Activated CD4-positive, alpha-beta T cell treated with anti-CD3 and anti-CD28 coated beads for 48 hours (primary cell): ENCODE measurements around the gene GRID2.

Experiments
- DNase-seq: peaks from one replicate; pipeline ENCODE4 v3.0.0-alpha.2; 2020

Gene GRID2

GRCh38 chr4:92535599-92535998 lies 231.8 kb downstream of the GRID2 start:
- DNase-seq = no peak

GRCh38 chr4:92551616-92552015 lies 247.8 kb downstream of the GRID2 start:
- no peak for DNase-seq

GRCh38 chr4:92566269-92566668 lies 262.5 kb downstream of the GRID2 start:
- no peak for DNase-seq

GRCh38 chr4:92580816-92581215 lies 277.1 kb downstream of the GRID2 start:
- DNase-seq = no peak

GRCh38 chr4:92599044-92599443 lies 295.3 kb downstream of the GRID2 start:
- no peak for DNase-seq

GRCh38 chr4:92600638-92601037 lies 296.9 kb downstream of the GRID2 start:
- DNase-seq = no peak

GRCh38 chr4:92606227-92606626 lies 302.5 kb downstream of the GRID2 start:
- DNase-seq = no peak

- no peak for DNase-seq
Measured at GRCh38 chr4:92615049-92615448, 311.3 kb downstream of the GRID2 start.

- DNase-seq = no peak
Measured at GRCh38 chr4:92618968-92619367, 315.2 kb downstream of the GRID2 start.

GRCh38 chr4:92629302-92629701 lies 325.5 kb downstream of the GRID2 start:
- DNase-seq = no peak

- no peak for DNase-seq
Measured at GRCh38 chr4:92634882-92635281, 331.1 kb downstream of the GRID2 start.

- no peak for DNase-seq
Measured at GRCh38 chr4:92636038-92636806, 332.5 kb downstream of the GRID2 start.

- no peak for DNase-seq
Measured at GRCh38 chr4:92641409-92641808, 337.6 kb downstream of the GRID2 start.

GRCh38 chr4:92646826-92647225 lies 343.1 kb downstream of the GRID2 start:
- no peak for DNase-seq

- DNase-seq = no peak
Measured at GRCh38 chr4:92651536-92651935, 347.8 kb downstream of the GRID2 start.

- no peak for DNase-seq
Measured at GRCh38 chr4:92654084-92654483, 350.3 kb downstream of the GRID2 start.

- DNase-seq = no peak
Measured at GRCh38 chr4:92657695-92658094, 353.9 kb downstream of the GRID2 start.

GRCh38 chr4:92658318-92658717 lies 354.6 kb downstream of the GRID2 start:
- DNase-seq = no peak

- DNase-seq = no peak
Measured at GRCh38 chr4:92677805-92678204, 374.0 kb downstream of the GRID2 start.

GRCh38 chr4:92678292-92678691 lies 374.5 kb downstream of the GRID2 start:
- DNase-seq = no peak

- DNase-seq = no peak
Measured at GRCh38 chr4:92679149-92679548, 375.4 kb downstream of the GRID2 start.

GRCh38 chr4:92714640-92715039 lies 410.9 kb downstream of the GRID2 start:
- no peak for DNase-seq

- no peak for DNase-seq
Measured at GRCh38 chr4:92733231-92733630, 429.5 kb downstream of the GRID2 start.

- DNase-seq = no peak
Measured at GRCh38 chr4:92735025-92735665, 431.4 kb downstream of the GRID2 start.

- no peak for DNase-seq
Measured at GRCh38 chr4:92760433-92760832, 456.7 kb downstream of the GRID2 start.
